Suppressor macrophage (primary cell): ENCODE measurements around the gene DNASE2.

ENCODE experiments used
- DNase-seq, 4 experiments: peaks; one replicate each; pipeline ENCODE4 v3.0.0-alpha.2; 2020 to 2022

The DNASE2 gene

DNA sequence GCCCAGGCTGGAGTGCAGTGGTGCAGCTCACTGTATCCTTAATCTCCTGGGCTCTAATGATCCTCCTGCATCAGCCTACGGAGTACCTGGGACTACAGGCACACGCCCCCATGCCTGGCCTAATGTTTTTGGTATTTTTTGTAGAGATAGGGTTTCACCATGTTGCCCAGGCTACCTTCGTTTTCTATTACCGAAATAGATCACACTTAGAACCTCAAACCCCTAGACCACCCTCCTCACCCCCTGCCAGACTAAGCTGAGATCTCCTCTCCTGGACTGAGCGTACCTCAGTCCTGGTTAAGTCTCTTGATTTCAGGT, 5.4 kb upstream of the DNASE2 start:
- DNase-seq: no peak

GRCh38 chr19:12885749-12886650, 4.8 kb upstream of the DNASE2 start:
- DNase-seq: no peak

DNA sequence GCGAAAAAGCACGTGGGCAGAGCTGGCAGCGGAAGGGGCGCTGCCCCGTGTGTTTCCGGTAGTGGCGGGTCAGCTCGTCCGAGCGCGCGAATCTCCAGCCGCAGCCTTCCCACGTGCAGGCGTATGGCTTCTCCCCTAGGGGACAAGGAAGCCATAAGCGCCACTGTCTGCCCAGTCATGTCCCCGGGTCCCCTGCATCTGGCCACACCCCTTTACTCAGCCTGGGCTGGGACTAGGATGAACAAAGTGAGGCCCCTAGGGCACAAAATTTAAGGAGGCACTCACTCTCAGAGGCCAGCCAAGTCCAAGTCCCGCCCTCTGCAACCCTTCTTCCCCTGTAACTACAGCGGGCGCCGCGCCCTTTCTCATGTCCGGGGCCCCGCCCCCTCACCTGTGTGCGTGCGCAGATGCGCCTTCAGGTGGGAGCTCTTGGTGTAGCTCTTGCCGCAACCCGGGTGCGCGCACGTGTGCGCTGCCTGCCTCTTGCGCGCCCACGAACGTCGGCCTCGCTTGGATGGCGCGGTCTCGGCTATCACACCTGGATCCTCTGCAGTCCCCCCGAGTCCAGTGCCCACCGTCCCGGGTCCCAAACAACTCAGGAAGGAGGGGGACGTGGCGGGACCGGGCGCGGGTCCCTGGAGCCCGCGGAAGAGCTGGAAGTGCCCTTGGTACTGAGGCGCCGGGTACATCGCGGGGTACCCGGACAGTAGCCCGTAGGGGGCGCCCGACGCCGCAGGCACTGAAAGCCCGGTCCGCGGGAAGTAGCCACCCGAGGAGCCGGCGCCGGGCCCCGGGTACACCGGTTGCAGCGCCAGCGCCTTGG, 3.9 kb upstream of the DNASE2 start:
- DNase-seq: peak; percentile 79 to 95 (median 88)

- no peak for DNase-seq
Observed at GRCh38 chr19:12884627-12884925, 3.3 kb upstream of the DNASE2 start.

- DNase-seq: no peak
Observed at GRCh38 chr19:12884202-12884601, 3.0 kb upstream of the DNASE2 start.

DNA sequence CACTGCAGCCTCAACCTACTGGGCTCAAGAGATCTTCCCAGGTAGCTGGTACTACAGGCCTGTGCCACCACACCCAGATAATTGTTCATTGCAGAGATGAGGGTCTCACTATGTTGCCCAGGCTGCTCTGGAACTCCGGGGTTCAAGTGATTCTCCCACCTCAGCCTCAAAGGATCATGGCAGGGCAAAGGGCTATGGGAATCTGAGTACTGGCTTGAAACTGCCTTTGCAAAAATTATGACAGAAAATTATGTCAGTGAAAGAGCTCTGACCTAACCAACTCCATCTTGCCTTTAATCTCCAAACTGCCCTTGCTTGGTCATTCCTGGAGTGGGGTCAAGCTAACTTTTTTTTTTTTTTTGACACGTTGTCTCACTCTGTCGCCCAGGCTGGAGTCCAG, 1.3 kb upstream of the DNASE2 start:
- DNase-seq: no peak

GRCh38 chr19:12880551-12881171, 588 bp downstream of the DNASE2 start:
- peak in 3 of 4 experiments; percentile 28 to 58 (median 46) for DNase-seq

GRCh38 chr19:12875086-12875485, 6.2 kb downstream of the DNASE2 start:
- no peak for DNase-seq

GRCh38 chr19:12873891-12874745, 7.1 kb downstream of the DNASE2 start:
- DNase-seq: no peak

DNA sequence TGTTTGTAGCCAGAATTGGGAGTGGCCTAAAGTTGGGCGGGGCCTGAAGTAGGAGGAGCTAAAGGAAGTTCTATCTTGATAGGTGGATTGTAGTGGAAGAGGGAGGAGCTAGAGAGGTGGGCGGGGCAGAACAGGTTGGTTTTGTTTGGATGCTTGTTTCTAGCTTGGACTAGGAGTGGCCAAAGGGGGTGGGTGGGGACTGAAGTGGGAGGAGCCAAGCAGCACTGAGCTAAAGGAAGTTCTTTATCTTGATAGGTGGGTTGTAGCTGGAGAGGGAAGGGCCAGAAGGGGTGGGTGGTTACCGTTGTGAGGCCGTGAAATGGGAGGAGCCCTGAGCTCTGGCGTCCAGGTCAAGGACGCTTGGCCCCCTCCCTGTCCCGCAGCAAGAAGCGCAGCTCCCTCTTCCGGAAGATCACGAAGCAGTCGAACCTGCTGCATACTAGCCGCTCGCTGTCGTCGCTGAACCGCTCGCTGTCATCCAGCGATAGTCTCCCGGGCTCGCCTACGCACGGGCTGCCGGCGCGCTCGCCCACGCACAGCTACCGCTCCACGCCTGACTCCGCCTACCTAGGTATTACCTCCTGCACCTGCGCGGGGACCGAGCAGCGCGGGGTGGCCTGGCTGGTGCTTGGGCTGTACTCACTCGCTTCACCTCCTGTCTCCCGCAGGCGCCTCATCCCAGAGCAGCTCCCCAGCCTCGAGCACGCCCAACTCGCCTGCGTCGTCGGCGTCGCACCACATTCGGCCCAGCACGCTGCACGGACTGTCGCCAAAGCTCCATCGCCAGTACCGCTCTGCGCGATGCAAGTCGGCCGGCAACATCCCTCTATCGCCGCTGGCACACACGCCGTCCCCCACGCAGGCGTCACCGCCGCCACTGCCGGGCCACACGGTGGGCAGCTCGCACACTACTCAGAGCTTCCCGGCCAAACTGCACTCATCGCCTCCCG, 8.0 kb downstream of the DNASE2 start:
- DNase-seq: peak; percentile 35 to 58 (median 44)

- DNase-seq: no peak
Observed at GRCh38 chr19:12872255-12872654, 9.0 kb downstream of the DNASE2 start.

DNA sequence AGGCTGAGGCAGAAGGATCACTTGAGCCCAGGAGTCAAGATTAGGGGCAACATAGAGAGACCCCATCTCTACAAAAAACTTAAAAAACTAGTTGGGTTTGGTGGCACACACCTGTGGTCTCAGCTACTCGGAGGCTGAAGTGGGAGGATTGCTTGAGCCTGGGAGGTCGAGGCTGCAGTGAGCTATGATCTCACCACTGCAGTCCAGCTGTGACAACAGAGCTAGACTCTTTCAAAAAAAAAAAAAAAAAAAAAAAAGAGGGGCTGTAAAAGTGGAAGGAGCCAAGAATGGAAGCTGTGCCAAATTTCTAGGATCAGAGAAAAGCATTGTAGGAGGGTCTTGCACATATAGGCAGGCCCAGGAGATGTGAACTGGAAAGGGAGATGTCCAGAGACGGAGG, 9.6 kb downstream of the DNASE2 start:
- DNase-seq: no peak

DNA sequence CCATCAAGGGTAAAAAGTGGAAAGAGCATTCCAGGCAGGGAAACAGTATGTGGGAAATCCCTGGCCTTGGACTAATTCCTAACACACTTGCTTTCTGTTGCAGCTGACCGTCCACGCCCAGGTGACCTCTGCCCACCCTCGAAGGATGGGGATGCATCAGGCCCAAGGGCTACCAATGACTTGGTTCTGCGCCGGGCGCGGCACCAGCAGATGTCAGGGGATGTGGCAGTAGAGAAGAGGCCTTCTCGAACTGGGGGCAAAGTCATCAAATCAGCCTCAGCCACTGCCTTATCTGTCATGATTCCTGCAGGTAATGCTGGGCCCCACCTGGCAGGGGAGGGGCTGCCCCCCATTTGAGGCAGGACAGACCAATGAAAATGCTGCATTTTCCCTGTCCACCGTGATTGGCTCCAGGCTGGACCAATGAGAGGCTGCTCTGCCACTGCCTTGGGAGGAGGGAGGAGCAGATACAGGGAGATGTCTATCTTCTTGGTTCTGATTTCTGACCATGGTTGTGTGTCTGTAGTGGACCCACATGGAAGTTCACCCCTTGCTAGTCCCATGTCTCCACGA, 12.6 kb downstream of the DNASE2 start:
- DNase-seq: no peak

GRCh38 chr19:12867120-12868099, 13.8 kb downstream of the DNASE2 start:
- DNase-seq: peak; percentile 50 to 73 (median 55)

DNA sequence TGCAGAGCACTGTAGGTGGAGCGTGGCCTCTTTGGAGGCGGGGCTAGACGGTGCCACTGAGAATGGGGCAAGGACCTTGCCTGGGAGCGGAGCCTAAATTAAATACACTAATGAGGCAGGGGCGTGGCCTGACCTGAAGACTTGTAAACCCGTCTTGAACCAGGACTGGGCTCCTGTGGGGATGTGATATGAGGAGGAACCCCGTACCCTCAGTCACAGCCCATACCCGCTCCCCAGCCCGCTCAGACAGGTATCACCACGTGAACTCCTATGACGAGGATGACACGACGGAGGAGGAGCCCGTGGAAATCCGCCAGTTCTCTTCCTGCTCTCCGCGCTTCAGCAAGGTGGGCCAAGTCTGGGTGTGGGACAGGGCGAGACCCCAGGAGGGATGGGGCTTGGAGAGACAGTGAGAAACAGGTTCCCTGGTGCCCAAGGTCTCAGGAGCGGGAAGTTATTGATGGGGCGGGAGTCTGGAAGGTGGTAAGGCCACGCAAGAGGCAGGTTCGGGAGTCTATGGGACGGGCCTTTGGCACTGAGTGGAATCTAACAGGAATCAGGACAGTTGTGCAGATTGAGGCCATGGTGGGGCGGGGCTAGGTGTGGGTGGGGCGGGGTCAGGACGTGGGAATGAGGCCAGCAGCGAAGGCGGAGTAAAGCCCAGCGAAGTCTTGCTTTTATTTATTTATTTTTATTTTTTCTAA, 14.7 kb downstream of the DNASE2 start:
- no peak for DNase-seq

DNA sequence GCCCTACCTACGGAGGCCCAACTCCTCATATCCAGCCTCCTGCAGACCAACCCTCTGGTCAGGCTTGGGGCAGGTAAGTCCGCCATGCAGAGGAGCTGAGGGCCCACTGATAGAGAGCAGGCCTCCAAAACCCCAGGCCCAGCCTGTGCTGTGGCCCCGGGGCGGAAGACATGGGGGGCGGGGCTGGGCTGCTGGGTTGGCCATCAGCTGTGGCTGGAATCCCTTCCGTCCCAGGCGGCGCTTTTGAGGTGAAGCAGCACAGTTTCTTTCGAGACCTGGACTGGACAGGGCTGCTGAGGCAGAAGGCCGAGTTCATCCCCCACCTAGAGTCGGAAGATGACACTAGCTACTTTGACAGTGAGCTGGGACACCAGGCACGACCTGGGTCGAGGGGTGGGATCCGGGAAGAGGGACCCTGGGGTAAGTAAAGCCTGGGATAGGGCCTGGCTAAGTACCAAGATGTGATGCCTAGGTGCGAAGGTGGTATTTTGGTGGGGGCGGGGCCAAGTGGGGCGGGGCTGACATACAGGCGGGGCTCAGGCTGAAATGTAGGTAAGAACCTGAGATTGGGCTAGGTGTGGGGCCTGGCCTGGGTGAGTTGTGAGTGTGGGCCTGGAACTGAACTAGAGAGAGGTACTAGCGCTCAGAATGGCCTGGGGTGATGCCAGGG, 15.4 kb downstream of the DNASE2 start:
- DNase-seq: no peak

DNA sequence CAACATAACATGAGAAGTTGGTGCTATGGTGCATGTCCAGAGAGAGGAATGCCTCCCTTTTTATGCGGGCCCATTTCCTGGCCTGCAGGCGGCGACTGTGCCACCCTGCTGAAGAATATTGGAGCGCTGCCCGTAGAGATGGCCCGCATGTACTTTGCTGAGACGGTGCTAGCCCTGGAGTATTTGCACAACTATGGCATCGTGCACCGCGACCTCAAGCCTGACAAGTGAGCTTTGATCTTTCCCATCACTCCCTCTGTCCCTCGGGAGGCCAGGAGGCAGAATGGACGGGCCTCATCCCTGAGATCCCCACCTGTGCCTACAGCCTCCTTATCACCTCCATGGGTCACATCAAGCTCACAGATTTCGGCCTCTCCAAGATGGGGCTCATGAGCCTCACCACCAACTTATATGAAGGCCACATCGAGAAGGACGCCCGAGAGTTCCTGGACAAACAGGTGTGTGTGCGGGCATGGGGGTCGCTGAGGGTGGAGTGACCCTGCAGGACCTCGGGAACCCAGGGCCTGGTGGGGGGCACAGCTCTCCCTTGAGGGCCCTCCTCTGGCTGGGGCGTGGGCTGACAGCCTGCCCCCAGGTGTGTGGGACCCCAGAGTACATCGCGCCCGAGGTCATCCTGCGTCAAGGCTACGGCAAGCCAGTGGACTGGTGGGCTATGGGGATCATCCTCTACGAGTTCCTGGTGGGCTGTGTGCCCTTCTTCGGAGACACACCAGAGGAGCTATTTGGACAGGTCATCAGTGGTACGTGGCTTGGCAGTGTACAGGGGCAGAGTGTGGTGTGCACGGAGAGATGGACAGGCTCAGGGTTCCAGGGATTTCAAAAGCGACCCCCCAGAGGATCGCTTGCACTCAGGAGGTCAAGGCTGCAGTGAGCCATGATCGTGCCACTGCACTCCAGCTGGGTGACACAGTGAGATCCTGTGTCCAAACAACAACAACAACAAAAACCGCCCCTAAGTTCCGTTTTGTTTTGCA, 16.2 kb downstream of the DNASE2 start:
- DNase-seq: no peak
